ENCODE results near the gene SNTB2.

DNA sequence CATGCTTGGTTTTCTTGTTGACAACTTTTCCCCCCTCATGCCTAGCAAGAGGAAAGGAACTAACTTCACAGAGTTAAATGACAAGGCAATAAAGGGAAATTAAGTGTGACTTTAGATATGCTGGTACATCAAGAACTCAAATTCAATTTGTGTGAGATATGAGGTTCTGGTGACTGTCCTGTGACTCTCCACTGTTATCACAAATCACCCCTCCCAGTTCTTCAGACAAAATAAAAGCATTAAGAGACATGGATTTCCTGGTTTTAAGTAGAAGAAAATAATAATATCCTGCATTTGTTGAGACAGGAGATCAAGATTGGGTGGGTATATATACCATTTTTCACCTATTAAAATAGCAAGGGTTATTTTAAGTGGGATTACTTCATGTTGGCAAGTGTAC lies 46.2 kb downstream of the SNTB2 start:
- TF ChIP-seq CTCF (IDR thresholded peaks at IDR 0.05) (no peak), POLR2A (IDR thresholded peaks at IDR 0.05) (no peak)
